ENCODE results near the gene PSMD1.

The PSMD1 gene

GRCh38 chr2:231036578-231037106 is 20.0 kb upstream of the PSMD1 start:
- DNase-seq: no peak

DNA sequence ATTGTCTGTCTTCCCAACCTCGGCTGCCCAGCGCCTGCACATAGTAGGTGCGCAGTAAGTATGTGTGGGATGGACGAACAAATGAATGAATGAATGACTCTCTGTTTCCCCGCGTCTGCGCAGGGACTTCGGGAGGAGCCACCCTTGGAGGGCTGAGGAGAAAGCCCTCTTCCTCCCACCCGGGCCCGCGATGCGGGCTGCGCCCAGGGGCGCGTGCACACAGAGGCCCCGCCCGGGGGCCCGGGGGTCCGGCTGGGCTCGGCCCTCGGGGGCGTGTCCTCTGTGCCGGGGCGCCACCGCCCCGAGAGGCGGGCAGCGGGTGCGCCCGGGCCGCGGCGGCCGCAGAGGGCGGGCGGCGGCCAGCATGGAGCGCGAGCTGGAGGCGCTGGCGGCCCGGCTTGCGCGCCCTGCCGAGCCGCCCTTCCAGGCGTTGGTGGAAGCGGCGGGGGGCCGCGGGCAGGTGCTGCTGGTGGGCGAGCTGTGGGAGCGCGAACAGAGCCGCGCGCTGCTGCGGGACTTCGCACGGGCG is 19.4 kb upstream of the PSMD1 start, which contains the start of gene C2orf72:
Gene C2orf72, plus strand, starts transcription at position 322 of the 529 bp plus-strand sequence. Its CDS starts 43 bp downstream, at position 365.
- no peak for DNase-seq

DNA sequence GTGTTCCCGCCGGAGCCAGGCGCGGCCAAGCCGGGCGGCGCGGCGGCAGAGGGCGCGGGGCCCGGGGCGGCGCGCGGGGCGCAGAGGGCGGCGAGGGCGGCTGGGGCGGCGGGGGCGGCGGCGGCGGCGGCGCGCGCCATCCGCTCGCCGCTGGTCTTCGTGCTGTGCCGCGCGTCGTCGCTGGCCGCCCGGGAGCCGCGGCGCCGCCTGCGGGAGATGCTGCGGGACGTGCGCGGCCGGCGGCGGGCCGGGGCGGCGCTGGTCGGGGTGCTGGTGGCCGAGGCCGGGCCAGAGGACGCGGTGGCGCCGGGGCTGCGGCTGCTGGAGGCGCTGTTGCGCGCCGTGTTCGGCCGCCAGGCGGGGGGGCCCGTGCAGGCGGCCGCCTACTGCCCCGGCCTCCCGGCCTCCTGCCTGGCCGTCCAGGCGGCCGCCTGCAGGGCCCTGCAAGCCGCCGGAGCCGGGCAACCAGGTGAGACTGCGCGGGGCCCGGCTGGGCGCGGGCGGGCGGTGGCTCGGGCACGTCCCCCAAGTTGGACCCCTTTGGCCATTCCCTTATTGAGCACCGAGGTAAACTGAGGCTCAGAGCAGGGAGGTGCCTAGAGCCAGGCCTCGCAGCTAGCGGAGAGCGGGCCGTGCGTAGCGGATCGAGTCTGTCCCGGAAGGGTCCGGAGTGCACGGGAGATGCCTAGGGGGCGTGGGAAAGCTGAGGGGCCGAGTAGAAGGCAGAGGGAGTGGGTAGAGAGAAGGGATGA is 18.8 kb upstream of the PSMD1 start:
- DNase-seq: peak; percentile 64

- peak; percentile 15 for DNase-seq
Observed at GRCh38 chr2:231038483-231039293, 18.0 kb upstream of the PSMD1 start.

DNA sequence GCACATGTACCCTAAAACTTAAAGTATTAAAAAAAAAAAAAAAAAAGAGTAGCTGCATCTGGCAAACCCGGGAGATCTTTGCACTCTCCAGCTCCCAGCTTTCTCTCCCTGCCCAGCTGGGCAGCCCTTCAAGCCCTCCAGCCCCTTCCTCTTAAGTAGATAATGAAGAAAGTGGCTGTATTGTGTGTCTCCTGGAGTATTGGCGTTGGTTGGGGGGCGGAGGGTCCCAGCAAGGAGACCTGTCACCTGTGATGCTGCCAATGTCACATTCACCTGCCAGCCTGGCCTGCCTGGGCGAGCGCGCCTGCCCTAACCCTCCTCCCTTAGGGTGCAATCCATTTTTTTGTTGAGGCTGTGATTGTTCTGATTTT is 17.4 kb upstream of the PSMD1 start:
- DNase-seq: no peak

DNA sequence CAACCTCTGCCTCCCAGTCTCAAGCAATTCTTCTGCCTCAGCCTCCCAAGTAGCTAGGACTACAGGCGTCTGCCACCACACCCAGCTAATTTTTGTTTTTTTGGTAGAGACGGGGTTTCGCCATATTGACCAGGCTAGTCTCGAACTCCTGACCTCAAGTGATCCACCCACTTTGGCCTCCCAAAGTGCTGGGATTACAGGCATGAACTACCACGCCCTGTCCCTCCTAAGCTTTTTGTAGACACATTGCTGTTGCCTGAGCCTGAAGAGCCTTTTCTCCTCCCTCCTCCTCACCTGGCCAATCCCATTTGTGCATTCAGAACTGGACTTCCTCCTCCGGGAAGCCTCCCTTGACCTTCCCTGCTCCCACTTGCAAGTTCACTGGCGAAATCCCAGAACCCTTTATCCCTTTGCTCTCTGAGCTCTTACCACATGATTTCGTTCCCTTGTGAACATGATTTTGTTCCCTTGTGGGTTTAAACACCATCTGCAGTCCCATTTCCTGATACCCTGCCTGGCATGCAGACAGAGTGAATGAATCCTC is 16.8 kb upstream of the PSMD1 start:
- no peak for DNase-seq

DNA sequence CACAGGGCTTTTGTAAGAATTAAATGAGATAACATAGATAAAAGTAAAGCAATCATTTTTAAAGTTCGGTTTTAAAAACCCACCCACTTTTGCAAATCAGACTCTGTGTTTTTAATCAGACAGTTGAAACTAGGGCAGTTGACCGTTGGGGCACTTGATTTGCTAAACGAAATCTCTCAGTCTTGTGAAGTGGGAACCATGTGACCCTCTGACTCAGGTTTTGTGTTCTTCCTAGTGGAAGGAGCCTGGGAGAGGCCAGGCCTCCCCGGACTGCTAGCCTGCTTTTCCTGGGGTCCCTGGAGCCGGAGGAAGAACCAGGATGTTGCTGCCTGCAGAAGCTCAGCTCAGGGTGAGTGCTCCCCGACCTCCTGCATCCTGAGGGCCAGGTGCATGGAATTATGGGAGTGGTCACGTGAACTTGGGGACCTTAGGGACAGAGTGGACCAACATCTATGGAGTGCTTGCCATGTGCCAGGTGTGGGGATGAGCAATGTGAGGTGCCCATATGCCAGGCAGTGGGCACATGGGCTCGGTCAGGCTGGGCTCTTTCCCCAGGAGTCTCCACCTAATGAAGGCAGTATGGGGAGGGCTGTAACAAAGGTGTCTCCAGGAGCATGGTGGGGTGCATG is 15.5 kb upstream of the PSMD1 start:
- peak; percentile 8 for DNase-seq

- DNase-seq: no peak
Observed at GRCh38 chr2:231043796-231044195, 12.9 kb upstream of the PSMD1 start.

GRCh38 chr2:231046916-231047273 is 9.8 kb upstream of the PSMD1 start:
- no peak for DNase-seq

- DNase-seq: peak; percentile 83
Observed at GRCh38 chr2:231047274-231047922, 9.3 kb upstream of the PSMD1 start.

GRCh38 chr2:231047923-231048915 is 8.4 kb upstream of the PSMD1 start:
- no peak for DNase-seq

- no peak for DNase-seq
Observed at GRCh38 chr2:231049286-231050017, 7.2 kb upstream of the PSMD1 start.

- peak; percentile 69 for DNase-seq
Observed at GRCh38 chr2:231050018-231050901, 6.4 kb upstream of the PSMD1 start.

DNA sequence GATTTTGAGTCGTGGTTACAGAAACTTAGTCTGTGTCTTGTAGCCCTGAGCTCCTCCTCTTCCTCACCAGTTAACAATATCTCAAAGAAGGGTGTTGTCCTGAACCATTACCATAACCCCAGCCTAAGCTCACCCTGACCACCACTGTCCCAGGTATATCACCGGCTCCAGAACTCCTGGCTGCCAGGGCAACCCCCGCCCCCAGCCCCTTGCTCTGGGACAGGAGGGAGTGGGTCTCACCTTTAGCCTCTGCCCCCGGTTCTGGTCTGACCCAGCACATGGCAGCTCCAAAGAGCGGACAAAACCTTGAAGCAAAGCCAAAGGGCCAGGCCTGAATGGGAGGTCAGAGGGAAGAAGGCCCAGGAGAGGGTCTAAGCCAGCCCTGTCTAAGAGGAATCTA is 5.6 kb upstream of the PSMD1 start:
- no peak for DNase-seq

- DNase-seq: peak; percentile 87
Observed at GRCh38 chr2:231052494-231053451, 3.9 kb upstream of the PSMD1 start.

GRCh38 chr2:231053846-231054245 is 2.8 kb upstream of the PSMD1 start:
- DNase-seq: no peak

- no peak for DNase-seq
Observed at GRCh38 chr2:231057590-231057989, 923 bp downstream of the PSMD1 start.
